NCI-H1092 treated with DMSO at 0.1 percent for 48 hours (cell line): ENCODE measurements around the gene STARD10.

Experiments
- DNase-seq: peaks from one replicate; lab custom pipeline; 2025; lab: John Stamatoyannopoulos, UW

The STARD10 gene

GRCh38 chr11:72763823-72764222, 30.0 kb downstream of the STARD10 start:
- DNase-seq: no peak

GRCh38 chr11:72762641-72763304, 31.1 kb downstream of the STARD10 start:
- no peak for DNase-seq

DNA sequence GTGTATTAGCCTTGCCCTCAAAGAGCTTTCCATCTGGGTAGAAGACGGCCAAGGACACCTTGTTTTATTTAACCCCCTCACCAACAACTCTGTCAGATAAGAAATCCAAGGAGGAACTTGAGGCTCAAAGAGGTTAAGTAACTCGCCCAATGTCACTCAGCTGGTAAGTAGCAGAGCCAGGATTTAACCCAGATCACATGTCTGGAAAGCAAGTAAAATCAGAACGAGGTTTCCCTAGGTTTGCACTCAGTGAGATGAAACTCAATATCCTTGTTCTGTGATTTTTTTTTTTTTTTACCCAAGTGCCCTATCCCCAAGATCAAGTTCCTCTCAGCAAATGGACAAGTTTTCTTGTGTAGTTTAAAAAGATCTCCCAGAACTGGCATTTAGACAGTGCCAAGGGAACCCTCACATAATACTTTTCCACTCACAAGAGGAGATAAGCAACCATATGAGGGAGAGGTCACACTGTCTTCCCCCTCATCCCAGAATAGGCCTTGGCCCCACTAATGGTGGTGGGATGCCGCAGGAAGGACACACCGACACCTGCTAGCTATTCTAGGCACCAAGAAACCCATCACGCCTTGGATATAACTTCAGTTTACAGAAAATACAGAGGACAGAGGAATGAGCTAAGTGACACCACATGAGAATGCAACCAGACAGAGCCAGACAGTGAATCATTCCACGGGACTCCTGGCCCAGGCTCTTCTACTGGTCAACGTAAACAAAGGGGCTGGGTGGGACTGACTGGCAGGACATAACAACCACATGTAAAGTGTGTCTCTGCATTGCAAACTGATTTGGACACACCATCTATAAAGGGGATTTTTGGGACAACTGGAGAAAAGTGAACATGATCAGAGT, 33.1 kb downstream of the STARD10 start:
- no peak for DNase-seq

- peak; percentile 69 for DNase-seq
Observed at GRCh38 chr11:72759468-72759985, 34.3 kb downstream of the STARD10 start.

DNA sequence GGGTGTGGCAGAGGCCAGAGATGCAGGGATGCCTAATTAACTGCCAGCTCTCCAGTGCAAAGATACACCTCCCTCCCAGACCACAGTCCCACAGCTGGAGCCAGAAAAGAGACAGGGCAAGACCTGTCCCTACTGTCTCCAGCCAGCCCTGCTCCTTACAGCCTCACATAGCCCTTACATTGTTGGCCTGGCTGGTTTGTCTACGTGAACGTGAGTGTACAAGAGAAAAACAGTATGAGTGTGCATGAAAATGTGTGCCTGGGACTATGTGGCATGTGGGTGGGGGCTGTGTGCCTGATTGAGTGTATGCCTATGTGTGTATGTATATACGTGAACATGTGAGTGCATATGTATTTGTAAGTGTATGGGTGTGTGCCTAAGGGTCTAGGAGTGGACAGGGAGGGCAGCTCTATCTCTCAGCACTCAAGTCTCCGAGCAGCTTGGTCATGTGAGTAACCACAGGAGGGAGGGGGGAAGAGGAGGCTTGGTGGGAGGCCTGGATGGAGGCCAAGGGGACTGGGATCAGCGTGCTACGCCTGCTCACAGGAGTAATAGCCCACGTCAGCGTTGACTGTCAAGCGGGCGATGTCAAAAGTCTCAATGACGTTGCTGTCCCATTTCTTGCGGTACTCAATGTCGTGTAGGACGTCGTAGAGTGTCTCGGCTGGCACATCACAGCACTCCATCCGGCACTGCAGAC, 35.0 kb downstream of the STARD10 start:
- DNase-seq: peak; percentile 83

DNA sequence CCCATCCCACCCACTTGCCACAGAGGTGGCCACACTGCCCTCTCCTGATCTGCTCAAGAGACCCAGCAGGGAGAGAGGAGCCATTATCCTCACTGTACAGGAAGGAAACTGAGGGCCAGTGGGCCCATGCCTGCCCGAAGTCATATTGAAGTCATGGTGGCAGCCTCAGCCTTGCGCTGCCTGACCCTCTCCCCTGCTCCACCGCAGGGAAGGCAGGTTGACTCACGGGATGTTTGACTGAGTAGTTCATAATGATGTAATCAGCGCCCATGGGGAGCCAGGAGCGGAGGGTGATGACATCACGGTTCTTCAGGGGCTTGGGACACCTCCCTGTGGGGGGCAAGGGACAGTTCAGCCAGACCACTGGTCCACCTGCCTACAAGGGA, 35.5 kb downstream of the STARD10 start:
- no peak for DNase-seq

DNA sequence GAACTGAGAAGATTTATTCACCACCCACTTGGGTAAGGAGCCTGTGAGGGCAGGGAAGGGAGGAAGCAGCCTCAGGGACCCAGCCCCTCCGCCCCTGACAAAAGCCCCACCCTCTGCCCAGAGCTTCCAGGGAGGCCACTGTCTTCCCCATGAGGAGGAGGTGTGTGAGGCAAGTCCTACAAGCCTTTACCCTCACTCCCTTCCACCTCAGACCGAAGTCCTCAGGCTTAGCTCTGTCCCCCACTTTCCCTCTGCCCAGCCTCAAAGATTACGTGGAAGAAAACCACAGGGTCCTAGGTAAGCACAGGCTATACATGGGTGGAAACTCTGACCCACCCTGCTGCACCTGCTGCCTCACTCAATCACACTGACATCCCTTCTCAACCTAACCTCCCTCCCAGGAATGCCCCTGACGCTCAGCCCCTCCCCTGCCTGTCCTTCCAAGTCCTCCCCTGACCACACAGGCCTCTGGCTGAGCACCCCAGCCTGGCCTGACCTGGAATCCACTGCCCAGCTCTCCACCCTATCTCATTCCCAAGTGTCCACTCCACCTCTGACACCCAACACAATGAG, 38.0 kb downstream of the STARD10 start:
- no peak for DNase-seq

DNA sequence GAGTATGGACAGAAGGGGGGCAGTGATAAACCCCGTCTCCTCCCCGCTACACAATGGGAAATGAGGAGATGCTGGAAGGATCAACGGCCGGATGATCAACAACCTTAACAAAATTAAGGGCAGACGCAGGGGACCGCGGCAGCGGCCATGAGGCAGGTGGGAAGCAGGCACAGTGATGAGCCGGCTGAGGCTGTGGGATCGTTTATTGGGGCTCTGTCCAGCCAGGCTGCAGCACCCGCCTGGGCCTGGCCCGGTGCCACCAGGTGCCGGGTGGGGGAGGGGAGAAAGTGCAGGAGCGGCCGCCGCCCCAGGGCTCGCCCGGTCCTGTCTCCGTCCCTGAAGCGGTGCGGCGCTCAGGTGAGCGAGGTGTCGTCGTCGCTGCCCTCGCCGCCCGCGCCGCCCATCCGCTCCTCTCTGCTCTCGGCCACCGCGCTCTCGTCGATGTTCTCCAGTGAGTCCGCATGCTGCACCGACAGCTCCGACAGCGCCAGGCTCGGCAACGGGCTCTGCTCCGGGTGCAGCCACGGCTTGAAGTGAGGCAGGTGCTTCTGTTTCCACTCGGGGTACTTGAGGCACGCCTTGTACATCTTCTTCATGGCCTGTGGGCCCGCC, 39.2 kb downstream of the STARD10 start:
- DNase-seq: no peak

GRCh38 chr11:72754149-72754543, 39.7 kb downstream of the STARD10 start:
- DNase-seq: no peak

DNA sequence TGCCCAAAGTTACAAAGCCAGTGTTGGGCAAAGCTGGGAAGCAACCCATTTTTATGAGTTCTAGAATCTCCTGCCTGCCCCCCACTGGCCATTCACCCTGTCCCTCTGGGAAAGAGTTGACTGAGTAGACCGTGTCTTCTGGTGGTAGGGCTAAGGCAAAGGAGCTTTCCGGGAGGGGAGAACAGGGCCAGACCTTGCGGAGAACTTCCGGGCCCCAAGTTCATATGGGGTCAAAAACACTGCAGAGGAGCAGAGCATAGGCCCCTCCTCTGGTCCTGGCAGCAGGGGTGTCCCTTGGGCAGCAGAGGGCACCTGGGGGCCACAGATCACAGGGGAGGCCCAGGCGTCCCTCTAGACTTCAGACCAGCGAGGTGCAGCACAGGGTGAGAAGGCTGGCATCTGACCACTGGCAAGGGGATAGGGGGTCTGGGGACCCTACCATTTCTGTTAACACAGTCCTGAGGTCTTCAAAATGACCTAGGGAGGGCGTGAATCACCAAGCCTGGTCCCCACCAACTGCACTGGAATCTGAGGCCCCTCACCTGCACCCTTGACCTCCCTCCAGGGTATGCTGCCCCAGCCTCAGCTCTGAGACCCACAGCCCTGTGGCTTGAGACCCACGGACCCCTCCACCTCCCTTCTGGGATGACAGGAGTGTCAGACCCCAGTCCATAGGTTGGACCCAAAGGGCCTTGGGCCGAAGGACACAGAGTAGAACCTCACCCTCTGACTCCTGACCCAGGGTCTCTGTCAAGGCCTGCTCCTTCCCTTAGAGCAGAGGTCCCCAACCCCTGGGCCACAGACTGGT, 40.3 kb downstream of the STARD10 start:
- DNase-seq: no peak

DNA sequence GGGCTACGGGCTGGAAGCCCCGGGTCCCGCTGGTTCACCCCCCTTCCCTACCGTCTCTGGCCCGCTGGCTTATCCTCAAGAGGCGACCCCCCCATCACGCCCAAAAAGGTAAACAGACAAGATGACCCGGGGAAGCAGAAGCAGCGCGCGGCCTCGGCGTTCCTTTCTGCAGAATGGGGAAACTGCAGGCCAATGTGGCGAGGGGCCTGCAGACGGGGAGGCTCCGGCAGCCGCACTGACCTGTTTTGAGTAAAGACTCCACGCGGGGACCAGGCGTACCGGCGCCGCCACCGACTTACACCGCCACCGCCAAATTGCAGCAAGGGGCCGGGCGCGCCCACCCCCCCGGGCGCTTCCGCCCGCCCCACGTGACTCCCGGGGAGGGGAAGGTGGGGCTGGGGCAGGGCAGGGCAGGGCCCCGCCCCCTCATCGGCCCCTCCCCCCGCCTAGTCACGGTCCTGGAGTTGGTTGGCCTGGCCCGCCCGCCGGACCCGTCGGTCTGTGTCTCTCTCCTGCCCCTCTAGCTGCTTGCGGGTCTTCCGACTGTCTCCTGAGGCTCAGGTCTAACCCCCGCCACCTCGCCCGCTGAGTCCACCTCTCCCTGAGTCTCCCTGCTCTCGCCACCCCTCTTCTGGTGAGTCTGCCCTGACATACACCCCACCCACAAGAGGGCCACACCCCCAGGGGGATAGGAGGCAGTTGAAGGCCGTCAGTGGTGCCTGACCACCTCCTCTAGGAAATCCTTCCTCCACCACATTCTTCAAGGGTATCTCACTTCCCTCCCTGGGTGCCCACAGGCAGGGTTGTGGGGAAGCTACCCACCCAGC, 41.5 kb downstream of the STARD10 start, which contains the start of gene ARAP1:
Gene ARAP1, minus strand, starts transcription at position 321 of the 827 bp plus-strand sequence. CDS start 25,280 bp downstream, outside the sequence.
- peak; percentile 48 for DNase-seq

DNA sequence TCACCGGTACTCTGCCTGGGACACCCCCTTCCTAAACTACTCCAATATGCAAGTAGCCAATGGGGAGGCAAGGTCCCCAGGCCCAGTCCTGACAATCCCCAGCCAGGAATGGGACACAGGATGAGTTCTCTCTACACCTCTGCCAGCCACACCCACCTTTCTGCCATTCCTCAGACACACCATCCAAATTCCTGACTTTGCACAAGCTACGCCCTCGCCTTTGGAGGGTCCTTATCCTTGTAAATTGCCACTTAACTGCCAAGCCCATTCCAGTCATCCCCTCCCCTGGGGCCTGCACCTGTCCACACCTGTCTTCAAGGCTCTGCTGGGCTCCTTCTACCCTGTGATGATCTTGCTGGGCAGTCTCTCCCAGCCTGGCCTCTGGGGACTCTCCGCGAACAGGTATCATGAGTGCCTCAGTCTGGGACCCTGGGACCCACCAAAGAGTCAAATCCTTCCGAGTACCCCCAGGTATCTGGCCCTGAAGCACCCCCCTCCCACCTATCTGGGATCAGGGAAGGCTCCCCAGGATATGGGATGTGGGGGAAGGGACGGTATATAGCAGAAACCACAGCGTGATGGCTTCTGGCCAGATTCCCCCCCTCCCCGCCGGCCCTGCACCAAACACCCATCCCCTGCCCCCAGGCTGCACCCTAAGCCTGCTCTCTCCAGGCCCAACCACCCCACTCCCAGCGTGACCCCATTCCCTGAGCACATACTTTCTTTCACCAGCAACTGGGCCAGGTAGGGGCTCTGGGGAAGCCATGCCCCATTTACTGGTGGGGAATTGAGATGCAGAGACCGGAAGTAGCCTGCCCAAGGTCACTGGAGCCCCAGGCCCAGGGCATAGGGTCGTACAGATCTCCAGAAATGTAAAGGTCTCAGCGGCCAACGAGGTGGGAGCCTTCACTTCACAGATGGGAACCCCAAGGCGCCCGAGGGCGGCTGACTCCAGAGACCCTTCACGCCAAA, 42.4 kb downstream of the STARD10 start:
- no peak for DNase-seq

GRCh38 chr11:72750556-72751115, 43.2 kb downstream of the STARD10 start:
- no peak for DNase-seq

DNA sequence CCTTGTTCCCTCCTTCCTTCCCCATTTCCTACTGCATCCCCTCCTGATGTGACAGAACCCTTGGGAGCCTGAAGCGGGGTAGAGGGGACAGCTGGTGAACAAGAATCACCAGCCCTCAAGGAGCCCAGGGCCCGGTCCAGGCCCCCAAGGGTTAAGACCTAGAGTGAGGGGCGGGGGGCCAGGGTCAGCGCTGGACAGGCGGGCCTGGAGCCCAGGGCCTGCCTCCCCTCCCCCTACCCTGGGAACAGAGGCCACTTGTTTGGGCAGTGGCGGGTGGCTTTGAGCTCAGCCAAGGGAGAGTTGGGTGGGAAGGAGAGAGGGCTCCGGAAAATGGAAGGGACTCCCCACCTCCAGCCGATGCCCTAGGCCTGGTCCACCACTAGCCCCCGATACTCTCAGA, 43.8 kb downstream of the STARD10 start:
- no peak for DNase-seq

GRCh38 chr11:72747289-72747855, 46.5 kb downstream of the STARD10 start:
- DNase-seq: no peak

DNA sequence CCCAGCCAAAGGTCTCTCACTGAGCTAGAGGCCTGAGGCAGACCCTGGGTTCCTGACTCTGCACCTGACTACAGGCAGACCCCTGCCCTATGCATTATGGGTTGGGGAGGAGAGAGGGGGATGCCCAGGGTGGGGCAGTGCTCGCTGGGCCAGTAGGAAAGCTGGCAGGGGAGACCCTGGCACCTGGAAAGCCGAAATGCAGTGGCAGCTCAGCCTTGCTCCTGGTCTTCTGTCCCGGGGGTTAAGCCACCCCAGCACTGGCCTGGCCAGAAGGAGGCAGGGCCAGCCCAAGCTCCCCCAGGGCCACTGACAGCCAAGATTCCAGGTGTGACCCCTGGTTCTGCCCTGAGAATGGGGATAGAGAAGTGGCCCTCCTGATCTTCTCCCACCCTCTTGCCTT, 47.0 kb downstream of the STARD10 start:
- DNase-seq: no peak

DNA sequence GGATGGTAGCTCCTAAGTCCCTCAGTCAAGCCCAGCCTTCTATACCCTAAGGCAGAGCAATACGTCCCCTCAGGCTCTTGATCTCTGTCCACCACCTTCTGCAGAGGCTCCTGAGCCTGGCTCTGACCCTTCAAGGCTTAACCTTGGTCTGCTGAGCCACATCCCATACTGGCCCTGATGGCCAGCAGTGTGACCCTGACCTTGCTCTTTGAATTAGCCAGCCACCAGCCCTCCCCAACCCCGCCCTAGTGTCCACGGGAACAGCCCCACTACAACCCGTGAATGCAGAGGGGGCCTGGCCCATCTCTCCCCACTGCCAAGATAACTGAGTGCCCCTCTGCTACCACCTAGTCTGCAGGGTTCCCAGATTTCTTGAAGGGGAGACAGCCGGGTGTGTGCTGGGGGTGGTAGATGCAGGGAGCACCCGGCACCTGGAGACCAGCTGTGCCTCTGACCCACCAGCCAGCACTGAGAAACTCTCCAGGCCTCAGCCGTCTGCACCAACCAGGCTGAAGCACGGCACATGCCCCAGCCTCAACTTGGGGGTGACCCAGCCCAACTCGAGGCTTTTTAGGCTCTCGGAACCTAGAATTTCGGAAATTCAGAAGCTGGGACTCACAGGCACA, 47.8 kb downstream of the STARD10 start:
- DNase-seq: no peak

GRCh38 chr11:72745511-72745910, 48.3 kb downstream of the STARD10 start:
- DNase-seq: no peak
